Breast epithelium (tissue), 4 donors: Measurements from ENCODE around the gene KHNYN. TPM values are rescaled to one million over a fixed set of nuclear protein-coding genes. Genes with fewer than 3 reads are reported as not detected.

Source experiments
- DNase-seq, 2 donors: peaks; one replicate each; pipeline ENCODE4 v3.0.0-alpha.2; 2019; ENCODE audit warnings: low spot score in 2 of 2
- H3K27ac ChIP-seq, 2 donors: fragments of 200-600 bp; sonication (generic) in 1 of 2; one replicate each; pipeline ENCODE4 v1.5.1; 2016 to 2019; ENCODE audit warnings: mild to moderate bottlenecking in 1 of 2
- H3K27me3 ChIP-seq, 2 donors: fragments of 200-600 bp; sonication (generic) in 1 of 2; one replicate each; pipeline versions ENCODE4 v1.5.1 to v1.6.0; 2017 to 2019; ENCODE audit warnings: control low read depth in 1 of 2, mild to moderate bottlenecking in 1 of 2
- H3K36me3 ChIP-seq: fragments of 200-600 bp; one replicate; pipeline ENCODE4 v1.5.1; 2019
- H3K4me1 ChIP-seq, 2 donors: fragments of 200-600 bp; sonication (generic); one replicate each; pipeline ENCODE4 v1.5.1; 2016 to 2019; ENCODE audit warnings: control low read depth in 1 of 2
- H3K4me3 ChIP-seq, 3 donors: fragments of 200-600 bp; sonication (generic); 1 replicate in 2 of 3; 2 replicates in 1 of 3; pipeline ENCODE4 v1.5.1; 2016 to 2019; ENCODE audit warnings: mild to moderate bottlenecking in 3 of 3, moderate library complexity in 2 of 3
- H3K9me3 ChIP-seq, 2 donors: fragments of 200-600 bp; sonication (generic) in 1 of 2; one replicate each; pipeline ENCODE4 v1.5.1; 2016 to 2019; ENCODE audit warnings: control low read depth in 1 of 2
- POLR2A ChIP-seq: fragments of 450-650 bp; IDR thresholded peaks from one replicate; pipeline ENCODE4 v1.6.1; 2016; ENCODE audit warnings: antibody characterized with exemption, mild to moderate bottlenecking, moderate library complexity
- POLR2AphosphoS5 ChIP-seq, 3 donors: sonication (generic); formaldehyde crosslinking; IDR thresholded peaks; one replicate each; pipeline ENCODE4 v1.6.1; 2017; ENCODE audit warnings: antibody characterized with exemption in 3 of 3
- intact Hi-C: fragments of 100-400 bp; cut with DNase I; formaldehyde crosslinking; loops from one replicate; pipeline ENCODE4 v1.15.1; 2023; ENCODE audit warnings: low total_unique reads
- total RNA-seq, 3 donors: library from RNA; depleted of rRNA; stranded (reverse); fragments of >200 nt; gene quantifications; one replicate each; pipeline ENCODE4 v1.1.0, GENCODE V29; 2016
- TF ChIP-seq, protein P1 (sequence below), 3 donors: fragments of 450-650 bp; IDR thresholded peaks; one replicate each; pipeline ENCODE4 v1.5.1; 2016 to 2017; ENCODE audit warnings: antibody characterized with exemption in 3 of 3, mild to moderate bottlenecking in 3 of 3, moderate library complexity in 3 of 3

KHNYN gene
- total RNA-seq, 3 donors from 2014 or later: 48.5 to 68.1 (median 63.9) TPM

DNA sequence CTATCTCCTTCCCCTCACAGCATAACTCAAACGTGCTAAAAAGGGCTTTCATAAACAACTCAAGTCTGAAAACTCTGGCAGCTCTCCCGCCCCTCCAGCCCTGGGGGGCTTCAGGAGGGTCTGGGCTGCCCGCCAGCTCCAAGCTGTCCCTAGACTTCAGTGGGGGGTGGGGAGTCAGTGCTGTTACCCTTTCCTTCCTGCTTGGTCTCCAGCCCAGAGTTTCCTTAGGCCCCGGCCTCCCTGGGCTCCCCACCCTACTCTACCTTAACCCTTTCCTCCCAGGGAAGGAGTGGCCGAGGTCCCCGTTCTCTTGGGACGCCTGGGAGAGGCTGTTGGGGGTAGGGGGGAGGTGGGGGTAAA lies 31.5 kb upstream of the KHNYN start:
- H3K4me1 ChIP-seq: peaks cover 3 to 11% of the 10 kb centered on the region in 2 donors
- DNase-seq: no peak
- intact Hi-C loops: loop anchor here (5.0 kb wide), 1 partner anchor 51 kb away; no protein-coding TSS in a partner anchor
- H3K9me3 ChIP-seq: no peaks in the 10 kb centered on the region
- TF ChIP-seq, protein P1, sequence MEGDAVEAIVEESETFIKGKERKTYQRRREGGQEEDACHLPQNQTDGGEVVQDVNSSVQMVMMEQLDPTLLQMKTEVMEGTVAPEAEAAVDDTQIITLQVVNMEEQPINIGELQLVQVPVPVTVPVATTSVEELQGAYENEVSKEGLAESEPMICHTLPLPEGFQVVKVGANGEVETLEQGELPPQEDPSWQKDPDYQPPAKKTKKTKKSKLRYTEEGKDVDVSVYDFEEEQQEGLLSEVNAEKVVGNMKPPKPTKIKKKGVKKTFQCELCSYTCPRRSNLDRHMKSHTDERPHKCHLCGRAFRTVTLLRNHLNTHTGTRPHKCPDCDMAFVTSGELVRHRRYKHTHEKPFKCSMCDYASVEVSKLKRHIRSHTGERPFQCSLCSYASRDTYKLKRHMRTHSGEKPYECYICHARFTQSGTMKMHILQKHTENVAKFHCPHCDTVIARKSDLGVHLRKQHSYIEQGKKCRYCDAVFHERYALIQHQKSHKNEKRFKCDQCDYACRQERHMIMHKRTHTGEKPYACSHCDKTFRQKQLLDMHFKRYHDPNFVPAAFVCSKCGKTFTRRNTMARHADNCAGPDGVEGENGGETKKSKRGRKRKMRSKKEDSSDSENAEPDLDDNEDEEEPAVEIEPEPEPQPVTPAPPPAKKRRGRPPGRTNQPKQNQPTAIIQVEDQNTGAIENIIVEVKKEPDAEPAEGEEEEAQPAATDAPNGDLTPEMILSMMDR (IDR thresholded peaks at IDR 0.05): no peak
- no peak for TF ChIP-seq POLR2A
- TF ChIP-seq POLR2AphosphoS5 (IDR thresholded peaks at IDR 0.05): no peak
- peak overlapping the region; percentile 60 to 95 (median 72) for H3K4me3 ChIP-seq
- no peaks in the 10 kb centered on the region for H3K27me3 ChIP-seq
- H3K27ac ChIP-seq: peak overlapping the region; percentile 69 to 91
- H3K36me3 ChIP-seq: no peaks in the 10 kb centered on the region

DNA sequence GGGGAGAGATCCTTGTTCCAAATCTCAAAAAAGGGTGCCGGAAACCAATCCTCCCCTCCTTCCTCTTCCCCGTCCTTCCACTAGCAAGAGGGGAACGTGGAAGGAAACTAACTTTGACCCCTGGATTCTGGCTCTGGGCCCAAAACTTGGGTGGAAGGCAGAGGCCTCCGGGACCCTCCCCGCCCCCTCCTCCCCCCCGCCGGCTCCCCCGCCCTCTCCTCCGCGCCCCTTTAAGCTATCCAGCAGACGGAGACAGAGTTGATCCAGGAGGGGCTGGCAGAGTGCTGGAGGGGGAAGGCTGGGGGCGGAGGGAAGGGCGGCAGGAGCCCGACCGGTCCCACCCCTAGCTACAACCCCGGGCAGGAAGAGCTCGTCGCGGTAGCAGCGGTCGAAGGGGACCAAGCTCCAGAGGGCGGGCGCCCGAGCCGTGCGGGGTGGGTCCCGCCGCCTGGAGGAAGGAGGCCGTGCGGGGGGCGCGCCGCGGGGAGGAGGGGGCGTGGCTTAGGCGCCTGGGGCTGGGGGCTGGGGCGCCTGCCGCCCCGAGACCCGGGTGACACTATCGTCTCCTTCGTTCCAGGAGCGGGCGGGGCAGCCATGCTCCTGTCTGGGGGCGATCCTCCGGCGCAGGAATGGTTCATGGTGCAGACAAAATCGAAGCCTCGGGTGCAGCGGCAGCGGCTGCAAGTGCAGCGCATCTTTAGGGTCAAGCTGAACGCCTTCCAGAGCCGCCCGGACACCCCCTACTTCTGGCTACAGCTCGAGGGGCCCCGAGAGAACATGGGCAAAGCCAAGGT lies 30.9 kb upstream of the KHNYN start, which contains the start of gene NYNRIN:
Gene NYNRIN, plus strand, starts transcription at position 351 of the 794 bp plus-strand sequence. Its CDS starts 244 bp downstream, at position 595.
- Histone ChIP-seq H3K36me3 (no peaks in the 10 kb centered on the region), H3K4me1 (peaks cover 3 to 11% of the 10 kb centered on the region in 2 donors), H3K27me3 (no peaks in the 10 kb centered on the region), H3K4me3 (peak within 1 kb of the TSS; percentile 60 to 95 (median 72)), H3K9me3 (no peaks in the 10 kb centered on the region), H3K27ac (peak within 1 kb of the TSS; percentile 69 to 91)
- intact Hi-C loops: loop anchor here (5.0 kb wide), 1 partner anchor 52 kb away; no protein-coding TSS in a partner anchor
- DNase-seq: no peak
- no peak for TF ChIP-seq POLR2AphosphoS5 (IDR thresholded peaks at IDR 0.05)
- TF ChIP-seq POLR2A: no peak
- TF ChIP-seq, protein P1 (IDR thresholded peaks at IDR 0.05): no peak

DNA sequence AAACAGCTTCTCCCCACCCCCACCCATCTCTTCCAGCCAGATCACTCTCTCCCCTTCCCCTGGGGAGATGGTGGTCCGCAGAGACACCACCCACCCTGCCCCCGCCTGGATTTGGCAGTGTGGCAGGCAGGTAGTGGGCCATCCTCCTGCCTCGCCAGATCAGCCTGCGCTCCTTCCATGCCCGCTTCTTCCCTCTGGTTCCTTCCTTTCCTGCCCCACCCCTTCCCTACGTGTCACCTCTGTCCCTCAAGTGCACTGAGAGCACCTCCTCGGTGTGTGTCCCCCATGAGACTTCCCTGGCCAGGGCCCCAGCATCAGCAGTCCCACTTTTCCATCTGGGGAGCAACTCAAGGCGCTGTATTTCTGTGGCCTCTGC lies 30.3 kb upstream of the KHNYN start:
- Histone ChIP-seq H3K4me1 (peaks cover 3 to 11% of the 10 kb centered on the region in 2 donors), H3K4me3 (peak overlapping the region; percentile 60 to 95 (median 72)), H3K27me3 (no peaks in the 10 kb centered on the region), H3K36me3 (no peaks in the 10 kb centered on the region), H3K27ac (peak overlapping the region; percentile 69 to 91), H3K9me3 (no peaks in the 10 kb centered on the region)
- no peak for DNase-seq
- intact Hi-C loops: loop anchor here (5.0 kb wide), 1 partner anchor 52 kb away; no protein-coding TSS in a partner anchor
- TF ChIP-seq, protein P1 (IDR thresholded peaks at IDR 0.05): no peak
- TF ChIP-seq POLR2AphosphoS5 (IDR thresholded peaks at IDR 0.05) (no peak), POLR2A (no peak)

DNA sequence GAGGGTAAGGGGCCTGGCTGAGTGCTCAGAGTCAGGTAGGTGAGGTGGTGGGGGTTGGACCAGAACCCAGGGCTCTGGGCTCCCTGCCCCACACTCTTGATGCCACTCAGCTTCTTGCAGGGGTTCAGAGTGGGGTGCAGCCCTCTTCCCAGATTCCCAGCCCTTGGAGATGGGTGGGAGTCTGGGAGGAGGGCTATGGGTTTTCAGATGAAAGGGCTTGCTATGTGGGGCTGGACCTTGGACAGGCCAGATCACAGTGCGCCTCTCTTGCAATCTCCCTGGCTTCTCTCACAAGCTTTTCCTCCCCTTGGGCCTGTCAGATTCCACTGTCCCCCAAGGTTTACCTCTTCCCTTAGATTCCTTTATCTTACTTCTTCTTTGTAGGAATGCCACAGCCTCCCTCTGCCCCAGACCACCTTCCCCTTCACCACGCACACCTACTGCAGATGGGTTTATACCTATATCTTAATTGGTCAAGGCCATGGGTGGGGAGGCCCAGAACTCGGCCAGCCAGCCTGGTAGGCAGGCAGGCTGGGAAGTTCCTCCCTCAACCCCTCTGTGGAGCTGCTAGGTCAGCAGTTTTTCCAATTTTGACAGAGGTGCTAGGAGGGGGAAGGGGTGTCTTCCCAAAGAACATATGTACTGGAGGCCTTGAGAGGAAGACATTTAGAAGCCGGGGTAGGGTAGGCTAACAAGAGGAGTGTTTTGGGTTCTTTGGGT lies 29.6 kb upstream of the KHNYN start:
- Histone ChIP-seq H3K4me1 (peaks cover 3 to 11% of the 10 kb centered on the region in 2 donors), H3K9me3 (no peaks in the 10 kb centered on the region), H3K4me3 (peak overlapping the region; percentile 60 to 95 (median 72)), H3K36me3 (no peaks in the 10 kb centered on the region), H3K27ac (peak overlapping the region; percentile 69 to 91), H3K27me3 (no peaks in the 10 kb centered on the region)
- TF ChIP-seq POLR2AphosphoS5 (IDR thresholded peaks at IDR 0.05) (no peak), POLR2A (no peak)
- TF ChIP-seq, protein P1 (IDR thresholded peaks at IDR 0.05): no peak
- no peak for DNase-seq
- intact Hi-C loops: loop anchor here (5.0 kb wide), 1 partner anchor 53 kb away; no protein-coding TSS in a partner anchor
